Sigmoid colon (tissue), 4 donors: ENCODE measurements around the gene PSMB5.

Experiments used
- POLR2A ChIP-seq, 2 donors: fragments of 450-650 bp; IDR thresholded peaks; one replicate each; pipeline ENCODE4 v1.6.1; 2016; ENCODE audit warnings: antibody characterized with exemption in 2 of 2, mild to moderate bottlenecking in 2 of 2, moderate library complexity in 2 of 2
- POLR2AphosphoS5 ChIP-seq, 4 donors: sonication (generic); formaldehyde crosslinking; IDR thresholded peaks; one replicate each; pipeline ENCODE4 v1.6.1; 2017; ENCODE audit warnings: antibody characterized with exemption in 4 of 4
- TF ChIP-seq, protein P1 (sequence below), 4 experiments: fragments of 450-650 bp in 3 of 4; fragments of 200-600 bp in 1 of 4; IDR thresholded peaks; one replicate each; pipeline ENCODE4 v1.5.1; 2016 to 2019; ENCODE audit warnings: antibody characterized with exemption in 4 of 4, mild to moderate bottlenecking in 3 of 4, moderate library complexity in 2 of 4

- no peak for TF ChIP-seq POLR2A (IDR thresholded peaks at IDR 0.05)
- TF ChIP-seq, protein P1, sequence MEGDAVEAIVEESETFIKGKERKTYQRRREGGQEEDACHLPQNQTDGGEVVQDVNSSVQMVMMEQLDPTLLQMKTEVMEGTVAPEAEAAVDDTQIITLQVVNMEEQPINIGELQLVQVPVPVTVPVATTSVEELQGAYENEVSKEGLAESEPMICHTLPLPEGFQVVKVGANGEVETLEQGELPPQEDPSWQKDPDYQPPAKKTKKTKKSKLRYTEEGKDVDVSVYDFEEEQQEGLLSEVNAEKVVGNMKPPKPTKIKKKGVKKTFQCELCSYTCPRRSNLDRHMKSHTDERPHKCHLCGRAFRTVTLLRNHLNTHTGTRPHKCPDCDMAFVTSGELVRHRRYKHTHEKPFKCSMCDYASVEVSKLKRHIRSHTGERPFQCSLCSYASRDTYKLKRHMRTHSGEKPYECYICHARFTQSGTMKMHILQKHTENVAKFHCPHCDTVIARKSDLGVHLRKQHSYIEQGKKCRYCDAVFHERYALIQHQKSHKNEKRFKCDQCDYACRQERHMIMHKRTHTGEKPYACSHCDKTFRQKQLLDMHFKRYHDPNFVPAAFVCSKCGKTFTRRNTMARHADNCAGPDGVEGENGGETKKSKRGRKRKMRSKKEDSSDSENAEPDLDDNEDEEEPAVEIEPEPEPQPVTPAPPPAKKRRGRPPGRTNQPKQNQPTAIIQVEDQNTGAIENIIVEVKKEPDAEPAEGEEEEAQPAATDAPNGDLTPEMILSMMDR (IDR thresholded peaks at IDR 0.05) = no peak
- no peak for TF ChIP-seq POLR2AphosphoS5 (IDR thresholded peaks at IDR 0.05)
Observed at GRCh38 chr14:23033801-23034497, 751 bp downstream of the PSMB5 start.
